Activated naive CD8-positive, alpha-beta T cell (primary cell): ENCODE results near the gene EGFLAM.

Experiments used
- H3K27ac Mint-ChIP-seq: one replicate; pipeline ENCODE4 v1.8.0; 2021; ENCODE audit warnings: mixed read lengths
- H3K27me3 Mint-ChIP-seq: one replicate; pipeline ENCODE4 v1.8.0; 2021; ENCODE audit warnings: mixed read lengths
- H3K36me3 Mint-ChIP-seq: one replicate; pipeline ENCODE4 v1.8.0; 2021; ENCODE audit warnings: mixed read lengths
- H3K4me1 Mint-ChIP-seq: one replicate; pipeline ENCODE4 v1.8.0; 2021; ENCODE audit warnings: low read depth, mixed read lengths
- H3K4me3 Mint-ChIP-seq: one replicate; pipeline ENCODE4 v1.8.0; 2021; ENCODE audit warnings: mild to moderate bottlenecking, mixed read lengths
- H3K9me3 Mint-ChIP-seq: one replicate; pipeline ENCODE4 v1.8.0; 2021; ENCODE audit warnings: low read depth, mixed read lengths

Gene EGFLAM

DNA sequence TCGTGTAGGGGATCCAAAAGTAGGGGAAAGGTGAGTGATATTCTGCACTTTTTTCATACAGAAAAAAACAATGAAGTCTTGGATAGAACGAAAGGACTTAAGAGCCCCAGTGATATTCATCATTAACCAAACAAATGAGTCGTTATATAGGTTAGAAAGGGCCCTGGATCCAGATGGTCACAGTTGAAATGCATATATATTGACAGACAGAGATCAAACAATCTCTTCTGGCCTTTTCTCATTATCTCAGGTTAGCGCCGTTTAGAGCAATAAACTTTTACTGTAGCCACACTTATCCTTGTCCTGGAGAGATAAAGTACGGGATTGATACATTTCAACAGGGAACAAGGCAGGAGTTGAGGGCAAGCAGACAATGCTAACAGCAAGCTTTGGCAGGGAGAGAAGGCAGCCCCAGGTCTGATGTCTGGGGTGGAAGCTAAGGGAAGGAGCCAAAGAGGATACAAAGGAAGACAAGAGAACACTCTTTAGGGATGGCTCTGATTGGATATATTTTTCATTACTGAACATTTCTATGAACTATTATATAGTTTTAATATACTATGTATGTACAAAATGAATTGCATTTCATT is 221.1 kb downstream of the EGFLAM start:
- H3K4me3 Mint-ChIP-seq = no peak overlapping the region
- no peaks in the 10 kb centered on the region for H3K4me1 Mint-ChIP-seq
- peaks cover 18% of the 10 kb centered on the region for H3K27me3 Mint-ChIP-seq
- no peaks in the 10 kb centered on the region for H3K9me3 Mint-ChIP-seq
- no peak overlapping the region for H3K27ac Mint-ChIP-seq
- H3K36me3 Mint-ChIP-seq = no peaks in the 10 kb centered on the region

DNA sequence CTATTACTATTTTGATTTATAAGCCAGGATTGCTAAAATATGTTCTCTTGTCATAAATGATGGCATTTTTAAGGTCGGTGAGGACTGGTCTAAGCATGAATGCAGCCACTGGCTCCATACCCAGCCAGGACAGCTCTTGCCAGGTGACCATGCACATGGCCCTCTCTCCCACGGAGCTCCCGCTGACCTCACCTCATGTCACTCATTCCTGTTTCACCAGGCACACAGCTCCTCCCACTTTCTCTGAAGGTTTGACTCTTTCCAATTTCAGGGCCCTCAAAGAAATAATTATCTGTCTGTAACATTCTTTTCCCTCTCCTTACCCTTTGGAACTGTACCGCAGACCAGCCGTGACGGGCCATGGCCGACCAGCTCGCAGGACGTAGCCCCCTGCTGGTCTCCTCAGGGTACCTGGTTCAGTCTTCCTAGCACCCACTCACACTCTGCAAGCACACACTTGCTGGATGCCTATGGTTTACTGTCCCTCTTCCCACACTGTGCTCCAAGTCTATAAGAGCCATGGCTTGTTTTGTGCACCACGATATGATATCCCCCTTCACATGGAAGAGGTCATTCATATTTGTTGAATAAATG is 225.5 kb downstream of the EGFLAM start:
- H3K27ac Mint-ChIP-seq = no peak overlapping the region
- no peak overlapping the region for H3K4me3 Mint-ChIP-seq
- no peaks in the 10 kb centered on the region for H3K36me3 Mint-ChIP-seq
- peaks cover 10% of the 10 kb centered on the region for H3K27me3 Mint-ChIP-seq
- no peaks in the 10 kb centered on the region for H3K4me1 Mint-ChIP-seq
- H3K9me3 Mint-ChIP-seq = no peaks in the 10 kb centered on the region

DNA sequence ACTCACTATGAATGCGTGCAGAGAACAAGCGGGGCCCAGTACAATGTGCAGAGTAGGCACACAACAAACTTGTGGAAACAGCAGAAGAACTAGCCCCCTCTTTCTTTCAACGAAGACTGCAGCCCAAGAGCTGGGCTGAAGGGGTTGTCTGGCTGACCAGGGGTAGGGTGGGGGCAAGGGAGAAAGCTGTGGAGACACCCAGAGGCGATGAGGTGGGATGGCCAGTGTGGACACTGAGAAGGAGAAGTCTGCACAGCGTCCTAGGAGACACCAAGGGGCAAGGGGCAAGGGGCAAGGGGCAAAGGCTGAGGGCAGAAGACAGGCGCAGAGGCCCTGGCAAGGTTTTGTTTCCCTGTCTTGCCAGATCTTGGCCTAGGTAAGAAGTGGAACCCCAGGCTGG is 235.8 kb downstream of the EGFLAM start:
- Mint-ChIP-seq H3K4me1 (no peaks in the 10 kb centered on the region), H3K27me3 (peaks cover 10% of the 10 kb centered on the region), H3K9me3 (no peaks in the 10 kb centered on the region), H3K27ac (no peak overlapping the region), H3K36me3 (no peaks in the 10 kb centered on the region), H3K4me3 (no peak overlapping the region)

DNA sequence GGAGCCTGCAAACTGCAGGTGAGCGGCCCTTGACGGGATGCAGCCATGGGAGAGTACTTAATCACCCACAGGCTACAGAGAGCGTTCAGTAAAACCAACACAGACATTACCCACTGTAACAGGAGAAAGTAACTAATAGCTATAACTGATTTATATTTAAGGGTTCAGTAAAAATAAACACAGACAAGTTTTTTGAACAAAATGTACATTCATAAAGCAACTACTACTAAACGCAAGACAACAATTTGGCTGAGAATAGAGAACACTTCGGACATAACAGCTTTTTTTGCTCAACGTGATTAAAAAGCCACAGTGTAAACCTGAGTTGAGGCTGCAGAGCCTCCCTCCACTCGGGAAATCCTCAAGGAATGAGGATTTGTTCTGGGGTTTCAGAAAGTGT is 236.4 kb downstream of the EGFLAM start:
- Mint-ChIP-seq H3K9me3 (no peaks in the 10 kb centered on the region), H3K27me3 (peaks cover 10% of the 10 kb centered on the region), H3K36me3 (no peaks in the 10 kb centered on the region), H3K4me1 (no peaks in the 10 kb centered on the region), H3K27ac (no peak overlapping the region), H3K4me3 (no peak overlapping the region)

DNA sequence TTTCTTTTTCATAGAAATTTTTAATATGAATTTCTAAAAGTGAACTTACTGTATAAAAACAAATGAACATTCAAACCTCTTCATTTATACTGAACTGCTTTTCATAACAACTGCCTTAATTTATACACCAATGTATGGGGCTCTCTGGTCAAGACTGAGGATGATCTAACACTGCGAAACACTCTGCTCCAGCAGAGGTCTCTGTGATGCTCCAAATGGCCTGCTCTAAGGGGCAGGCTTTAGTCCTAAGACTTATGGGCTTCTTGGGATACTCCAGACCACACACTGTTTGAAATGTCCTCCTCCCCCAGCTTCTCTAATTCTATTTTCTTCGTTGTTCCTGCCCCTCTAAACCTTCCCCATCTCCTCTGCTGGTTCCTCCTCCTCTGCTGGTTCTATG is 239.6 kb downstream of the EGFLAM start:
- Mint-ChIP-seq H3K27ac (no peak overlapping the region), H3K36me3 (no peaks in the 10 kb centered on the region), H3K4me1 (no peaks in the 10 kb centered on the region), H3K4me3 (no peak overlapping the region), H3K27me3 (peaks cover 4% of the 10 kb centered on the region), H3K9me3 (no peaks in the 10 kb centered on the region)

DNA sequence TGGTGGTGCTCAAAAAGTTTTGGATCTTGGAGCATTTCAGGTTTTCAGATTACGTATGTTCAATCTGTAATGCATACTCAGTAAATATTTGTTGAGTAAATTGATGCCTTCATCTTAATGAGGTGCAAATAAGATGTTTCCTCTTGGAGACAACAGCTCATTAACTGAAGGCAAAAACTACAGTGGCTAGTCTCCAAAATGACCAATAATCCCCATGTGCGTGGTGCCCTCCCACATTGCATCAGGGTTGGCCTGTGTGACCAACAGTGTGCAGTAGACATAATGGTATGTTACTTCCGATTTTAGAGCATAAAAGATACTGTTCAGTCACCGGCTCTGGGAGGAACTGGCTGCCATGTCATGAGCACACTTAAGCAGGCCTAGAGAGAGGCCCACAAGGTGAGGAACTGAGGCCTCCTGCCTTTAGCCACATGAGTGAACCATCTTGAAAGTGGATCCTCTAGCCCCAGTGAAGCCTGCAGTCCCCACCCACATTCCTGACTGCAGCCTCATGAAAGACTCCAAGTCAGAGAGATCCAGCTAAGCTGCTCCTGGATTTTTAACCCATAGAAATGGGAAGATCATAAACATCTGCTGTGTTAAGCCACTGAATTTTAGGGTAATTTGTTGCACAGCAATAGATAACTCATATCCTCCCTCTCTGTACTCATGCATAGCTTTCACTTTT is 242.4 kb downstream of the EGFLAM start:
- no peaks in the 10 kb centered on the region for H3K9me3 Mint-ChIP-seq
- H3K4me1 Mint-ChIP-seq = no peaks in the 10 kb centered on the region
- no peak overlapping the region for H3K27ac Mint-ChIP-seq
- no peak overlapping the region for H3K4me3 Mint-ChIP-seq
- no peaks in the 10 kb centered on the region for H3K36me3 Mint-ChIP-seq
- peaks cover 5% of the 10 kb centered on the region for H3K27me3 Mint-ChIP-seq

DNA sequence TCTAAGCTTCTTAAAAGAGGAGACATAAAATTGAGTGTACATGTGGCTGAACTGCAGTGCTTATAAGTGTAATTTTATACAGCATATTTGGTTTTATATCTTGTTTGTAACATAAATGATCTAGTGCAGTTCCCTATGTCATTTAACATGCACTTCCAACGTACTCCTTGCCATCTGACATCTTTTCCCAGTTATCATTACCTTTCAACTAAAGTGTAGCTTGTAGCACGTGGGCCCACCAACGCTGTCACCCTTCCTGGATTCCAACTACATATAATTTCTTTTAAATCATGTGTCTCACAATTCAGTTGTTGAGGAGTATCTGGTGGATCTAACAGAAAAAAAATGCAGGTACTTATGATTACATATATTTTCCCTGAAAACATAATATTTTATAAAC is 247.9 kb downstream of the EGFLAM start:
- H3K9me3 Mint-ChIP-seq = no peaks in the 10 kb centered on the region

DNA sequence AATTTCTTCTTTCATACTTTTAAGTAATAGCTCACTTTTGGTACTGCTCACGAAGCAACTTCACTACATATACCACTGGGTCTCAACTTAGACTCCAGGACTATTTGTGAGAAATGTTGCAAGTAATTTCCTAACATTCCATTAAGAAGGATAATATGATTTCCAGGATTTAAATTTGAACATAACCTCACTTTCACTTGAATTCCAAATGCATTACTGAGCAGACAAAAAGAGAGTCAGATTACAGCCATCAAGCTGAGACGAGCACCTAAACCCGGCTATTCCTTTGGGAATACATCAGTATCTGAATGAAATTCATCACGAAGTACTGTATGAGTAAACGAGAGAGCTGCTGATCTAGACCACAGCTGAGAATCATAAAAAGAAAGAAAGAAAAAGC is 250.8 kb downstream of the EGFLAM start:
- H3K4me1 Mint-ChIP-seq = no peaks in the 10 kb centered on the region

More for the DNA sequence above, 247.9 kb downstream of the EGFLAM start:
- H3K36me3 Mint-ChIP-seq = no peaks in the 10 kb centered on the region
- no peaks in the 10 kb centered on the region for H3K4me1 Mint-ChIP-seq
- H3K4me3 Mint-ChIP-seq = no peak overlapping the region
- peaks cover 9% of the 10 kb centered on the region for H3K27me3 Mint-ChIP-seq
- H3K27ac Mint-ChIP-seq = no peak overlapping the region

More for the DNA sequence above, 250.8 kb downstream of the EGFLAM start:
- Mint-ChIP-seq H3K4me3 (no peak overlapping the region), H3K27me3 (peaks cover 14% of the 10 kb centered on the region), H3K9me3 (no peaks in the 10 kb centered on the region), H3K27ac (no peak overlapping the region), H3K36me3 (no peaks in the 10 kb centered on the region)
